Progenitor cell of endocrine pancreas (in vitro differentiated cells): ENCODE results near the gene PRKN. TPM values are rescaled to one million over a fixed set of nuclear protein-coding genes. Genes with fewer than 3 reads are reported as not detected.

Source experiments
- DNase-seq: peaks from one replicate; pipeline ENCODE4 v3.0.0; 2021; ENCODE audit warnings: low spot score; ENCODE audit not compliant: unreplicated experiment
- H3K27ac Mint-ChIP-seq: 2 replicates; pipeline ENCODE4 v1.8.0; 2021; ENCODE audit warnings: mild to moderate bottlenecking, moderate library complexity, mixed read lengths
- H3K27me3 Mint-ChIP-seq: 2 replicates; pipeline ENCODE4 v1.8.0; 2021; ENCODE audit warnings: mixed read lengths
- H3K36me3 Mint-ChIP-seq: 2 replicates; pipeline ENCODE4 v1.8.0; 2022; ENCODE audit warnings: mixed read lengths; ENCODE audit not compliant: insufficient read depth
- H3K4me1 Mint-ChIP-seq: 2 replicates; pipeline ENCODE4 v1.8.0; 2021; ENCODE audit warnings: low read depth, mixed read lengths
- H3K4me3 Mint-ChIP-seq: 2 replicates; pipeline ENCODE4 v1.8.0; 2021; ENCODE audit warnings: low read depth, mild to moderate bottlenecking, moderate library complexity, mixed read lengths
- H3K9me3 Mint-ChIP-seq: 2 replicates; pipeline ENCODE4 v1.8.0; 2021; ENCODE audit warnings: low read depth, mixed read lengths
- total RNA-seq: library from RNA; stranded (reverse); gene quantifications from 2 replicates; pipeline ENCODE4 v1.2.1, GENCODE V29; 2021
- TF ChIP-seq, protein P1 (sequence below): fragments of 200-600 bp; sonication (generic); IDR thresholded peaks from one replicate; pipeline ENCODE4 v1.5.0; 2021; ENCODE audit warnings: antibody characterized with exemption, mild to moderate bottlenecking; ENCODE audit not compliant: unreplicated experiment

Gene PRKN
- total RNA-seq, 1 donor from 2014 or later = 4.6 TPM

DNA sequence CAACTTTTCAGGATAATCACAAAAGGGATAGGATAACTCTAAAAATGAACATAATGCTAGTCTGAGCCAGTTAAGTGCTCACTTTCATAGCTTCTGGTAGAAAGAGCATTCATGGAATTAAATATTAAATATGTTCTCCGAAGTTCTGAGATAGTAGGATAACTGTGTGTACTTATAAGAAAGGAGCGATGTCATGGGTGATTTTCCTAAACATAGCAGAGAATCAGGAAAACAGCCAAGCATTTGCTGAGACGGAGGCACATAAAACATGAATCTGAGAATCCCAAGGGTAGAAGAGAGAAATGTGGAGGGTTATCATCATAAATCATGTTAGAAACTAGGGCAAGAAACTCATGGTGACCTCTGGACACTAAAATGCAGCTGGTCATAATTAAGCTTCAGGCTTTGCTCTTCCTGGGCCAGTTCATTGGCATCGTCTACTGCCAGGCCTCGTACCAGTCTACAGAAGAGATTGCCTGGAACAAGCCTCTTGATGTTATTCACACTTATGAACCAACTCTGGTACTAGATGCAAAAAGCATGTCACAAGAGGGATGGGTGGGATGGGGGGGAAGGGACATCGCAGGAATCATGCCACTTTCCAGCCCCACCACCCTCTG, 436.6 kb downstream of the PRKN start:
- TF ChIP-seq, protein P1, sequence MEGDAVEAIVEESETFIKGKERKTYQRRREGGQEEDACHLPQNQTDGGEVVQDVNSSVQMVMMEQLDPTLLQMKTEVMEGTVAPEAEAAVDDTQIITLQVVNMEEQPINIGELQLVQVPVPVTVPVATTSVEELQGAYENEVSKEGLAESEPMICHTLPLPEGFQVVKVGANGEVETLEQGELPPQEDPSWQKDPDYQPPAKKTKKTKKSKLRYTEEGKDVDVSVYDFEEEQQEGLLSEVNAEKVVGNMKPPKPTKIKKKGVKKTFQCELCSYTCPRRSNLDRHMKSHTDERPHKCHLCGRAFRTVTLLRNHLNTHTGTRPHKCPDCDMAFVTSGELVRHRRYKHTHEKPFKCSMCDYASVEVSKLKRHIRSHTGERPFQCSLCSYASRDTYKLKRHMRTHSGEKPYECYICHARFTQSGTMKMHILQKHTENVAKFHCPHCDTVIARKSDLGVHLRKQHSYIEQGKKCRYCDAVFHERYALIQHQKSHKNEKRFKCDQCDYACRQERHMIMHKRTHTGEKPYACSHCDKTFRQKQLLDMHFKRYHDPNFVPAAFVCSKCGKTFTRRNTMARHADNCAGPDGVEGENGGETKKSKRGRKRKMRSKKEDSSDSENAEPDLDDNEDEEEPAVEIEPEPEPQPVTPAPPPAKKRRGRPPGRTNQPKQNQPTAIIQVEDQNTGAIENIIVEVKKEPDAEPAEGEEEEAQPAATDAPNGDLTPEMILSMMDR = no peak
- H3K9me3 Mint-ChIP-seq = no peaks in the 10 kb centered on the region
- H3K4me3 Mint-ChIP-seq = no peak overlapping the region
- H3K36me3 Mint-ChIP-seq = no peaks in the 10 kb centered on the region
- no peaks in the 10 kb centered on the region for H3K4me1 Mint-ChIP-seq
- H3K27ac Mint-ChIP-seq = no peak overlapping the region
- peaks cover 28% of the 10 kb centered on the region for H3K27me3 Mint-ChIP-seq
- no peak for DNase-seq

DNA sequence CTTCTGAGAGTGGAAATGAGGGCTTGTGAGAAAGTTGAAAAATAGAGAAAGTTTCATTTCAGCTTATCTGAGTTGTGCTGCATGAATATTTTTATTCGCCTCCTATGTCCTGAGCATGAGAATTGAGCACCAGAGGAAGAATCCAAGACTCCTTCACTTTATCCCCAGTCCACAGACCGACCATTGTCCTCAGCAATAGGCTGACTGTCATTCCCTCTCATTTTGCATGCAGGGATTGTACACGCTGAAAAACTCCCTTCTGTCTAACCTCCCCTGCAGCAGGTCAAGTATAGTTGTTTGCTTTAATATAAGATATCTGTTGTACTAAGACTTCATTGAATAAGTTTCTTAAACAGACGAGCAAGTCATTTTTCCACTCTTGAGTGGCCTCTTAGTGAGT, 437.6 kb downstream of the PRKN start:
- Mint-ChIP-seq H3K4me3 (no peak overlapping the region), H3K27me3 (peaks cover 24% of the 10 kb centered on the region), H3K27ac (no peak overlapping the region), H3K9me3 (no peaks in the 10 kb centered on the region), H3K4me1 (peaks cover under 1% of the 10 kb centered on the region), H3K36me3 (no peaks in the 10 kb centered on the region)
- TF ChIP-seq, protein P1 = no peak
- no peak for DNase-seq

DNA sequence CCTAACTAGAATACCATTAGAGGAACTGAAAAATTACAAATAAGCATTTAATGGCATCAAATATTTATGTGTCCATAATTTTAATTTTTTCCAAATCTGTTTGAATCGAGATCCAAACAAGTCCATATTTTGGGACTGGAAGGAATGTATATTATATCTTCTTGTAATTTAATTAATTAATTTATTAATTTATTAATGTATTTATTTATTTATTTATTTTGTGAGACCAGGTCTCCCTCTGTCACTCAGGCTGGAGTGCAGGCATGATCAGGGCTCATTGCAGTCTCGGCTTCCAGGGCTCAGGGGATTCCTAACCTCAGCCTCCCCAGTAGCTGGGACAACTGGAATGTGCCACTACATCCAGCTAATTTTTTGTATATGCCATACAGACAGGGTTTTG, 453.6 kb downstream of the PRKN start:
- no peaks in the 10 kb centered on the region for H3K9me3 Mint-ChIP-seq
- H3K27me3 Mint-ChIP-seq = peaks cover 7% of the 10 kb centered on the region
- H3K4me3 Mint-ChIP-seq = no peak overlapping the region
- no peak overlapping the region for H3K27ac Mint-ChIP-seq
- no peaks in the 10 kb centered on the region for H3K36me3 Mint-ChIP-seq
- no peak for DNase-seq
- TF ChIP-seq, protein P1 = no peak
- H3K4me1 Mint-ChIP-seq = no peaks in the 10 kb centered on the region

DNA sequence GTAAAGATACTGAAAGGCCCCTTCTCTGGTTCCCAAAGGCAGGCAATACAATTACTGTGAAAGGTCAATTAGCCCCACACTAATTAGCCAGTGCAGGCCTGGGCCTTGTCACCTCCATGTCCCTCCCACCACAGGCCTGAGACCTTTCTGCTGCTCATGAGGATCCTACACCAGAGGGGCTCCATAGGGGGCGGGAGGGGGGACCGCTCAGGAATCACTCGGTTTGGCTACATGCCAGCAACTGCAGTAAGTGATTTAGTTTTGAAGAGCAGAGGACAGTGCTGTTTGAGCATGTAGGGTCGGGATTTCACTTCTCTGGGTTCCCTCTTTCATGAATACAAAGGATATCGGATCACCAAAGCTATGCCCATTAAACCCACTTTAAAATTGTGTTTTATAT, 455.6 kb downstream of the PRKN start:
- DNase-seq = no peak
- H3K27me3 Mint-ChIP-seq = no peaks in the 10 kb centered on the region
- no peaks in the 10 kb centered on the region for H3K4me1 Mint-ChIP-seq
- no peak overlapping the region for H3K4me3 Mint-ChIP-seq
- H3K27ac Mint-ChIP-seq = no peak overlapping the region
- H3K36me3 Mint-ChIP-seq = no peaks in the 10 kb centered on the region
- H3K9me3 Mint-ChIP-seq = no peaks in the 10 kb centered on the region
- TF ChIP-seq, protein P1 = no peak

DNA sequence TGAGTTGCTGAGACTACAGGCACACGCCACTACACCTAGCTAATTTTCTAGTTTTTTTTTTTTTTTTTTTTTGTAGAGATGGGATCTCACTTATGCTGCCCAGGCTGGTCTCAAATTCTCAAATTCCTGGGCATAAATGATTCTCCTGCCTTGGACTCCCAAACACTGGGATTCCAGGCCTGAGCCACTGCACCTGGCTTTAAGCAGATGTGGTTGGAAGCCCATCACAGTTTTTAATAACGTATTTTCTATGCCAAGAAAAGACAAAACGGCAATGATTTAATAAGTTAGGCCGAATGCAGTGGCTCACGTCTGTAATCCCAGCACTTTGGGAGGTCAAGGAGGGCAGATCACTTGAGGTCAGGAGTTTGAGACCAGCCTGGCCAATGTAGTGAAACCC, 456.6 kb downstream of the PRKN start:
- TF ChIP-seq, protein P1 = no peak

More for the DNA sequence above, 456.6 kb downstream of the PRKN start:
- Mint-ChIP-seq H3K4me1 (no peaks in the 10 kb centered on the region), H3K4me3 (no peak overlapping the region), H3K27ac (no peak overlapping the region), H3K27me3 (peaks cover 4% of the 10 kb centered on the region), H3K9me3 (no peaks in the 10 kb centered on the region), H3K36me3 (no peaks in the 10 kb centered on the region)
- no peak for DNase-seq
